Keratinocyte (primary cell): ENCODE data around the gene ERVK3-1.

ENCODE experiments used
- CTCF ChIP-seq, 3 experiments: IDR thresholded peaks in 1 of 3; conservative IDR thresholded peaks in 1 of 3; optimal IDR thresholded peaks in 1 of 3; 2 replicates in 2 of 3; 3 replicates in 1 of 3; pipeline versions ENCODE3 to v1.5.1; 2011; ENCODE audit warnings: low read length in 3 of 3, mild to moderate bottlenecking in 3 of 3, moderate library complexity in 2 of 3, control low read depth in 1 of 3, inconsistent platforms in 1 of 3; ENCODE audit not compliant: insufficient read depth in 2 of 3; ENCODE audit errors: extremely low read depth in 1 of 3
- EZH2 ChIP-seq: IDR thresholded peaks from one replicate; pipeline ENCODE4 v1.6.1; 2012; ENCODE audit warnings: inconsistent platforms, mild to moderate bottlenecking, low read length, moderate library complexity

- TF ChIP-seq CTCF (optimal IDR thresholded peaks at IDR 0.05 in 1 of 3, IDR thresholded peaks at IDR 0.05 in 1 of 3, conservative IDR thresholded peaks at IDR 0.05 in 1 of 3; ENCODE audit: extremely low read depth in 1 of 3, insufficient read depth in 2 of 3, low read length in 3 of 3), result no peak
- no peak for TF ChIP-seq EZH2
Measured at GRCh38 chr19:58304748-58305064, 471 bp upstream of the ERVK3-1 start.
